Measurements from ENCODE around the gene PDE4C.

Gene PDE4C

GRCh38 chr19:18229915-18230314 is 3.7 kb upstream of the PDE4C start:
- no peaks in the 10 kb centered on the region for H3K36me3 ChIP-seq
- peaks cover 95% of the 10 kb centered on the region for H3K27me3 ChIP-seq
- H3K27ac ChIP-seq = no peak overlapping the region
- H3K9me3 ChIP-seq = no peaks in the 10 kb centered on the region
- TF ChIP-seq CTCF (IDR thresholded peaks at IDR 0.05) = no peak
- H3K4me1 ChIP-seq (ENCODE audit: control insufficient read depth in 1 of 2, insufficient read depth in 1 of 2, low read depth in 1 of 2, low read length in 1 of 2) = peaks cover under 1 to 5% of the 10 kb centered on the region in 2 experiments
- H3K4me3 ChIP-seq (ENCODE audit: low read depth in 1 of 2, low read length in 1 of 2) = no peak overlapping the region

GRCh38 chr19:18229474-18229873 is 3.2 kb upstream of the PDE4C start:
- Histone ChIP-seq H3K27me3 (peaks cover 97% of the 10 kb centered on the region), H3K27ac (no peak overlapping the region), H3K4me3 (ENCODE audit: low read depth in 1 of 2, low read length in 1 of 2) (no peak overlapping the region), H3K9me3 (no peaks in the 10 kb centered on the region), H3K4me1 (ENCODE audit: control insufficient read depth in 1 of 2, insufficient read depth in 1 of 2, low read depth in 1 of 2, low read length in 1 of 2) (peaks cover 5 to 9% of the 10 kb centered on the region in 2 experiments), H3K36me3 (no peaks in the 10 kb centered on the region)
- TF ChIP-seq CTCF (IDR thresholded peaks at IDR 0.05) = no peak

GRCh38 chr19:18227781-18228271 is 1.6 kb upstream of the PDE4C start:
- TF ChIP-seq CTCF (IDR thresholded peaks at IDR 0.05) = no peak
- no peaks in the 10 kb centered on the region for H3K9me3 ChIP-seq
- peaks cover 11 to 17% of the 10 kb centered on the region in 2 experiments for H3K4me1 ChIP-seq (ENCODE audit: control insufficient read depth in 1 of 2, insufficient read depth in 1 of 2, low read depth in 1 of 2, low read length in 1 of 2)
- peaks cover 97% of the 10 kb centered on the region for H3K27me3 ChIP-seq
- no peak overlapping the region for H3K27ac ChIP-seq
- no peaks in the 10 kb centered on the region for H3K36me3 ChIP-seq
- no peak overlapping the region for H3K4me3 ChIP-seq (ENCODE audit: low read depth in 1 of 2, low read length in 1 of 2)

GRCh38 chr19:18226956-18227780 is 930 bp upstream of the PDE4C start:
- no peaks in the 10 kb centered on the region for H3K36me3 ChIP-seq
- H3K27ac ChIP-seq = no peak overlapping the region
- H3K4me3 ChIP-seq (ENCODE audit: low read depth in 1 of 2, low read length in 1 of 2) = no peak overlapping the region
- H3K9me3 ChIP-seq = no peaks in the 10 kb centered on the region
- H3K27me3 ChIP-seq = peaks cover 96% of the 10 kb centered on the region
- peaks cover 11 to 17% of the 10 kb centered on the region in 2 experiments for H3K4me1 ChIP-seq (ENCODE audit: control insufficient read depth in 1 of 2, insufficient read depth in 1 of 2, low read depth in 1 of 2, low read length in 1 of 2)
- no peak for TF ChIP-seq CTCF (IDR thresholded peaks at IDR 0.05)

- Histone ChIP-seq H3K4me1 (ENCODE audit: control insufficient read depth in 1 of 2, insufficient read depth in 1 of 2, low read depth in 1 of 2, low read length in 1 of 2) (peaks cover 11 to 17% of the 10 kb centered on the region in 2 experiments), H3K36me3 (no peaks in the 10 kb centered on the region), H3K27me3 (peaks cover 96% of the 10 kb centered on the region), H3K9me3 (no peaks in the 10 kb centered on the region), H3K27ac (no peak overlapping the region), H3K4me3 (ENCODE audit: low read depth in 1 of 2, low read length in 1 of 2) (no peak overlapping the region)
- TF ChIP-seq CTCF (IDR thresholded peaks at IDR 0.05) = no peak
Observed at GRCh38 chr19:18225355-18225701, 910 bp downstream of the PDE4C start.
